GM18867 (cell line): ENCODE measurements around the gene ZFAND2A.
A peak's percentile ranks its signal among the peaks of the same experiment; 100 is the strongest.
"Not testable (repeated sequence)": the region's sequence is repeated elsewhere in the genome, so short reads cannot be mapped to it uniquely, and the experiment has no call there.

Experiments used
- ATAC-seq: cut with Tn5 transposase; IDR thresholded peaks from one replicate; pipeline ENCODE4 v1.9.1; 2021; ENCODE audit warnings: mild to moderate bottlenecking, moderate library complexity; ENCODE audit not compliant: unreplicated experiment

ZFAND2A gene

GRCh38 chr7:1159891-1160669 is at the start of gene ZFAND2A:
Gene ZFAND2A, minus strand, starts transcription at chr7:1160196. Its CDS starts 1,984 bp downstream, at chr7:1158212.
- peak; percentile 94 for ATAC-seq

- no peak for ATAC-seq
Observed at GRCh38 chr7:1209097-1209496, 49.1 kb upstream of the ZFAND2A start.

- ATAC-seq: not testable (repeated sequence)
Observed at GRCh38 chr7:1205742-1206141, 45.7 kb upstream of the ZFAND2A start.

GRCh38 chr7:1204460-1205140 is 44.6 kb upstream of the ZFAND2A start:
- ATAC-seq: no peak

GRCh38 chr7:1202914-1203313 is 42.9 kb upstream of the ZFAND2A start:
- ATAC-seq: not testable (repeated sequence)

- no peak for ATAC-seq
Observed at GRCh38 chr7:1201916-1202315, 41.9 kb upstream of the ZFAND2A start.

- no peak for ATAC-seq
Observed at GRCh38 chr7:1200045-1200444, 40.0 kb upstream of the ZFAND2A start.

GRCh38 chr7:1197997-1198625 is 38.1 kb upstream of the ZFAND2A start:
- ATAC-seq: no peak

GRCh38 chr7:1196950-1197349 is 37.0 kb upstream of the ZFAND2A start:
- no peak for ATAC-seq

GRCh38 chr7:1196441-1196840 is 36.4 kb upstream of the ZFAND2A start:
- ATAC-seq: not testable (repeated sequence)

- ATAC-seq: no peak
Observed at GRCh38 chr7:1193593-1194424, 33.8 kb upstream of the ZFAND2A start.

- no peak for ATAC-seq
Observed at GRCh38 chr7:1192171-1192676, 32.2 kb upstream of the ZFAND2A start.

GRCh38 chr7:1189986-1190772 is 30.2 kb upstream of the ZFAND2A start:
- no peak for ATAC-seq

GRCh38 chr7:1188720-1189294 is 28.8 kb upstream of the ZFAND2A start:
- no peak for ATAC-seq

- ATAC-seq: no peak
Observed at GRCh38 chr7:1187127-1187526, 27.1 kb upstream of the ZFAND2A start.

- no peak for ATAC-seq
Observed at GRCh38 chr7:1181640-1182039, 21.6 kb upstream of the ZFAND2A start.

GRCh38 chr7:1181031-1181430 is 21.0 kb upstream of the ZFAND2A start:
- no peak for ATAC-seq

- peak; percentile 37 for ATAC-seq
Observed at GRCh38 chr7:1176891-1177373, 16.9 kb upstream of the ZFAND2A start.
